Measurements from ENCODE around the gene TNFRSF1B.
"Not testable (repeated sequence)": the region's sequence is repeated elsewhere in the genome, so short reads cannot be mapped to it uniquely, and the experiment has no call there.

TNFRSF1B gene

GRCh38 chr1:12224092-12224491 is 57.3 kb downstream of the TNFRSF1B start:
- DNase-seq = not testable (repeated sequence)

- no peak for DNase-seq
Measured at GRCh38 chr1:12228979-12229378, 62.2 kb downstream of the TNFRSF1B start.

- no peak for DNase-seq
Measured at GRCh38 chr1:12229386-12229834, 62.6 kb downstream of the TNFRSF1B start.

GRCh38 chr1:12229835-12230548 is 63.2 kb downstream of the TNFRSF1B start, which contains the start of gene VPS13D:
Gene VPS13D (plus strand): TSS chr1:12230030. CDS start chr1:12234267, 4,237 bp downstream.
- DNase-seq = no peak

- DNase-seq = no peak
Measured at GRCh38 chr1:12230549-12231275, 63.9 kb downstream of the TNFRSF1B start.

GRCh38 chr1:12231276-12231595 is 64.4 kb downstream of the TNFRSF1B start:
- DNase-seq = no peak

- no peak for DNase-seq
Measured at GRCh38 chr1:12232221-12232620, 65.4 kb downstream of the TNFRSF1B start.

- no peak for DNase-seq
Measured at GRCh38 chr1:12244078-12244477, 77.3 kb downstream of the TNFRSF1B start.

- DNase-seq = no peak
Measured at GRCh38 chr1:12244585-12244984, 77.8 kb downstream of the TNFRSF1B start.

GRCh38 chr1:12245116-12245515 is 78.3 kb downstream of the TNFRSF1B start:
- DNase-seq = no peak

GRCh38 chr1:12245733-12246132 is 78.9 kb downstream of the TNFRSF1B start:
- DNase-seq = no peak

GRCh38 chr1:12246584-12246983 is 79.8 kb downstream of the TNFRSF1B start:
- DNase-seq = no peak

- DNase-seq = no peak
Measured at GRCh38 chr1:12249181-12249580, 82.4 kb downstream of the TNFRSF1B start.

GRCh38 chr1:12249748-12250147 is 83.0 kb downstream of the TNFRSF1B start:
- DNase-seq = no peak

- DNase-seq = no peak
Measured at GRCh38 chr1:12251442-12251841, 84.7 kb downstream of the TNFRSF1B start.

GRCh38 chr1:12255913-12256312 is 89.1 kb downstream of the TNFRSF1B start:
- DNase-seq = no peak

- DNase-seq = no peak
Measured at GRCh38 chr1:12258272-12258671, 91.5 kb downstream of the TNFRSF1B start.

Measured in NCI-H1694 (cell line).